CD4-positive, alpha-beta memory T cell (primary cell): Measurements from ENCODE around the gene KDM5A. TPM values are rescaled to one million over a fixed set of nuclear protein-coding genes. Genes with fewer than 3 reads are reported as not detected.

Experiments
- CTCF ChIA-PET: fragments of 350-600 bp; sonication (Branson Sonifier 250); formaldehyde crosslinking; loops from one replicate; lab custom pipeline; 2021; ENCODE audit warnings: inconsistent platforms; ENCODE audit not compliant: partially characterized antibody; lab: Charles Lee
- POLR2A ChIA-PET: fragments of 350-600 bp; sonication (Branson Sonifier 250); formaldehyde crosslinking; loops from one replicate; lab custom pipeline; 2021; ENCODE audit not compliant: partially characterized antibody; lab: Charles Lee
- DNase-seq, 5 donors: peaks; one replicate each; pipeline versions ENCODE4 v3.0.0 to v3.0.0-alpha.2; 2020 to 2022; ENCODE audit warnings: mixed read lengths in 1 of 5
- H3K27ac ChIP-seq: one replicate; pipeline ENCODE4 v1.7.0; 2013; ENCODE audit warnings: low read depth, low read length
- H3K27me3 ChIP-seq: 2 replicates; pipeline ENCODE4 v1.7.0; 2013; ENCODE audit warnings: mild to moderate bottlenecking, low read length, moderate library complexity; ENCODE audit not compliant: insufficient read depth
- H3K36me3 ChIP-seq: 2 replicates; pipeline ENCODE4 v1.7.0; 2013; ENCODE audit warnings: mild to moderate bottlenecking, low read length, moderate library complexity; ENCODE audit not compliant: insufficient read depth
- H3K4me1 ChIP-seq: 2 replicates; pipeline ENCODE4 v1.7.0; 2013; ENCODE audit warnings: mild to moderate bottlenecking, low read length, moderate library complexity; ENCODE audit not compliant: insufficient read depth
- H3K4me3 ChIP-seq, 2 donors: one replicate each; pipeline ENCODE4 v1.7.0; 2013; ENCODE audit warnings: low read length in 2 of 2, mild to moderate bottlenecking in 1 of 2
- H3K9me3 ChIP-seq, 2 donors: one replicate each; pipeline ENCODE4 v1.7.0; 2013; ENCODE audit warnings: low read length in 2 of 2, control low read depth in 1 of 2; ENCODE audit not compliant: control insufficient read depth in 1 of 2
- H3K27ac Mint-ChIP-seq, 7 donors: one replicate each; pipeline ENCODE4 v1.8.0; 2020 to 2021; ENCODE audit warnings: mixed read lengths in 7 of 7, mild to moderate bottlenecking in 6 of 7, inconsistent platforms in 3 of 7, moderate library complexity in 3 of 7
- H3K27me3 Mint-ChIP-seq, 2 donors: one replicate each; pipeline ENCODE4 v1.8.0; 2020 to 2021; ENCODE audit warnings: mixed read lengths in 2 of 2
- H3K36me3 Mint-ChIP-seq, 2 donors: one replicate each; pipeline ENCODE4 v1.8.0; 2020 to 2021; ENCODE audit warnings: mixed read lengths in 2 of 2, inconsistent platforms in 1 of 2, mild to moderate bottlenecking in 1 of 2
- H3K4me1 Mint-ChIP-seq, 4 donors: one replicate each; pipeline ENCODE4 v1.8.0; 2020 to 2021; ENCODE audit warnings: mixed read lengths in 4 of 4, mild to moderate bottlenecking in 1 of 4
- H3K4me3 Mint-ChIP-seq, 8 donors: one replicate each; pipeline ENCODE4 v1.8.0; 2020 to 2021; ENCODE audit warnings: mixed read lengths in 8 of 8, mild to moderate bottlenecking in 7 of 8, moderate library complexity in 6 of 8, inconsistent platforms in 3 of 8
- H3K9me3 Mint-ChIP-seq, 8 donors: one replicate each; pipeline ENCODE4 v1.8.0; 2020 to 2021; ENCODE audit warnings: mixed read lengths in 8 of 8, mild to moderate bottlenecking in 5 of 8, inconsistent platforms in 3 of 8, moderate library complexity in 1 of 8
- intact Hi-C: fragments of 100-400 bp; cut with micrococcal nuclease; formaldehyde crosslinking; loops from one replicate; pipeline ENCODE4 v1.15.1; 2023
- polyA plus RNA-seq, 2 donors: library from polyadenylated mRNA; unstranded; fragments of 300-500 nt; fragmentation: Illumina TruSeq; gene quantifications; one replicate each; pipeline ENCODE4 v1.2.3, GENCODE V29; 2021
- total RNA-seq, 2 experiments: library from RNA; stranded (reverse); gene quantifications; one replicate each; pipeline ENCODE4 v1.2.3, GENCODE V29; 2021

The KDM5A gene
- total and polyA plus RNA-seq, 4 experiments from 2014 or later = 40.7 to 134 (median 98.0) TPM

DNA sequence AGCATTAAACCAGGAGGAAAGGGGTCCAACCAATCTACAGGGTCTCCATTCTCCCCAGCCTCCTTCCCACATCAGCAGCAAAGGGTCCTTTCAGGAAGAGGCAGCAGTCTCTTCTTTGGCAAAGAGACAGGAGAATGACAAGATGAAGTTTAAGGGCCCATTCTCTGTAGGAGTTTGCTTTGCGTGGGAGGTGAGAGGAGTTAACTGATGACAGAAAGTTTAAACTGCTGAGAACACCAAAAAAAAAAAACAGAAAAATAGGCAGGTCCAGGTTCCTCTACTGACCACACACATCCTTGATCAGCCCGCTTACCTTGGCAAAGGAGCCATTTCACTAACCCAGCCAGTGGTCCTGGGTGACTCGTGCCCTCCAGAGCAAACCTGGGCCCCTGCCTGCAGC is 132.2 kb downstream of the KDM5A start:
- Mint-ChIP-seq H3K4me1 (no peaks in the 10 kb centered on the region), H3K4me3 (no peak overlapping the region), H3K9me3 (peaks cover 0 to 6% (median 0%) of the 10 kb centered on the region in 8 donors), H3K36me3 (no peaks in the 10 kb centered on the region), H3K27ac (no peak overlapping the region), H3K27me3 (peaks cover 15 to 48% of the 10 kb centered on the region in 2 donors)
- Histone ChIP-seq H3K4me3 (no peak overlapping the region), H3K4me1 (no peaks in the 10 kb centered on the region), H3K9me3 (no peaks in the 10 kb centered on the region), H3K36me3 (no peaks in the 10 kb centered on the region), H3K27ac (no peak overlapping the region), H3K27me3 (no peaks in the 10 kb centered on the region)
- POLR2A ChIA-PET = no interaction called here
- DNase-seq = no peak
- CTCF ChIA-PET = no interaction called here
- intact Hi-C loops = no loop called here

- no peak overlapping the region for H3K27ac ChIP-seq
- no peak for DNase-seq
- H3K27me3 ChIP-seq = no peaks in the 10 kb centered on the region
- Mint-ChIP-seq H3K4me1 (no peaks in the 10 kb centered on the region), H3K27ac (no peak overlapping the region), H3K4me3 (no peak overlapping the region), H3K36me3 (no peaks in the 10 kb centered on the region), H3K9me3 (peaks cover 0 to 6% (median 0%) of the 10 kb centered on the region in 8 donors), H3K27me3 (peaks cover 15 to 48% of the 10 kb centered on the region in 2 donors)
- no peaks in the 10 kb centered on the region for H3K36me3 ChIP-seq
- ChIA-PET POLR2A (interaction anchor here (0.9 kb wide), 1 partner anchor 15 kb away, joined by 3 read pairs; no protein-coding TSS in a partner anchor), CTCF (no interaction called here)
- H3K4me3 ChIP-seq = no peak overlapping the region
- H3K9me3 ChIP-seq = no peaks in the 10 kb centered on the region
- intact Hi-C loops = no loop called here
- H3K4me1 ChIP-seq = no peaks in the 10 kb centered on the region
Observed at GRCh38 chr12:256225-256624, 132.9 kb downstream of the KDM5A start.

DNA sequence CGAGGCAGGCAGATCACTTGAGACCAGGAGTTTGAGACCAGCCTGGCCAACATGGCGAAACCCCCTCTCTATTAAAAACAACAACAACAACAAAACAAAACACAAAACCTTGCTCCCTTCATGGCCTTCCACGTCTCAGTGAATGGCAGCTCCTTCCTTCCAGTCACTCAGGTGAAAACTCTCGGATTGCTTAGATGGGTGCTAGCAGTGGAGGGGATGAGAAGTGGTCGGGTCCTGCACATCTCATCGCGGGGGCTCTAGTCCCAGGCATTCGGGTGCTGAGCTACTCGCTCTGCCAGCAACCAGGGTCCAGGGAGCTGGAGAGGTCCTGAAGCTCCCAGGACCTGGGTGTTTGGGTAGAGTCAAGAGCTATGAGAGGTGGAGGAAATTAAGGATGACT is 134.2 kb downstream of the KDM5A start:
- Histone ChIP-seq H3K27ac (no peak overlapping the region), H3K9me3 (no peaks in the 10 kb centered on the region), H3K4me3 (no peak overlapping the region), H3K27me3 (no peaks in the 10 kb centered on the region), H3K4me1 (no peaks in the 10 kb centered on the region), H3K36me3 (no peaks in the 10 kb centered on the region)
- Mint-ChIP-seq H3K4me3 (no peak overlapping the region), H3K27me3 (peaks cover 15 to 44% of the 10 kb centered on the region in 2 donors), H3K36me3 (no peaks in the 10 kb centered on the region), H3K27ac (no peak overlapping the region), H3K4me1 (no peaks in the 10 kb centered on the region), H3K9me3 (peaks cover 0 to 6% (median 0%) of the 10 kb centered on the region in 8 donors)
- CTCF ChIA-PET = no interaction called here
- intact Hi-C loops = no loop called here
- no peak for DNase-seq
- POLR2A ChIA-PET = no interaction called here

GRCh38 chr12:254039-254438 is 135.1 kb downstream of the KDM5A start:
- CTCF ChIA-PET = no interaction called here
- peaks cover 15 to 43% of the 10 kb centered on the region in 2 donors for H3K27me3 Mint-ChIP-seq
- intact Hi-C loops = no loop called here
- no peaks in the 10 kb centered on the region for H3K4me1 ChIP-seq
- H3K36me3 Mint-ChIP-seq = no peaks in the 10 kb centered on the region
- H3K27me3 ChIP-seq = no peaks in the 10 kb centered on the region
- no peak for DNase-seq
- no peak overlapping the region for H3K4me3 Mint-ChIP-seq
- H3K27ac ChIP-seq = no peak overlapping the region
- no peak overlapping the region for H3K4me3 ChIP-seq
- H3K36me3 ChIP-seq = no peaks in the 10 kb centered on the region
- H3K27ac Mint-ChIP-seq = no peak overlapping the region
- H3K4me1 Mint-ChIP-seq = no peaks in the 10 kb centered on the region
- H3K9me3 ChIP-seq = no peaks in the 10 kb centered on the region
- POLR2A ChIA-PET = no interaction called here
- H3K9me3 Mint-ChIP-seq = peaks cover 0 to 6% (median 0%) of the 10 kb centered on the region in 8 donors

GRCh38 chr12:253116-253831 is 135.8 kb downstream of the KDM5A start:
- Mint-ChIP-seq H3K4me1 (no peaks in the 10 kb centered on the region), H3K27me3 (peaks cover 17 to 42% of the 10 kb centered on the region in 2 donors), H3K9me3 (peaks cover 0 to 7% (median 1%) of the 10 kb centered on the region in 8 donors), H3K27ac (no peak overlapping the region), H3K4me3 (no peak overlapping the region), H3K36me3 (no peaks in the 10 kb centered on the region)
- ChIA-PET POLR2A (no interaction called here), CTCF (no interaction called here)
- no peaks in the 10 kb centered on the region for H3K27me3 ChIP-seq
- H3K4me1 ChIP-seq = no peaks in the 10 kb centered on the region
- H3K4me3 ChIP-seq = no peak overlapping the region
- no peak overlapping the region for H3K27ac ChIP-seq
- intact Hi-C loops = no loop called here
- no peaks in the 10 kb centered on the region for H3K9me3 ChIP-seq
- DNase-seq = no peak
- H3K36me3 ChIP-seq = no peaks in the 10 kb centered on the region

- intact Hi-C loops = no loop called here
Observed at GRCh38 chr12:252636-253035, 136.5 kb downstream of the KDM5A start.

GRCh38 chr12:247271-247670 is 141.8 kb downstream of the KDM5A start:
- Histone ChIP-seq H3K27ac (no peak overlapping the region), H3K4me1 (no peaks in the 10 kb centered on the region), H3K36me3 (no peaks in the 10 kb centered on the region), H3K27me3 (no peaks in the 10 kb centered on the region), H3K9me3 (peaks cover 0 to 3% of the 10 kb centered on the region in 2 donors), H3K4me3 (no peak overlapping the region)
- Mint-ChIP-seq H3K4me3 (no peak overlapping the region), H3K27ac (no peak overlapping the region), H3K9me3 (peaks cover 0 to 45% (median 23%) of the 10 kb centered on the region in 8 donors), H3K36me3 (peaks cover 6 to 9% of the 10 kb centered on the region in 2 donors), H3K27me3 (peaks cover 7 to 12% of the 10 kb centered on the region in 2 donors), H3K4me1 (no peaks in the 10 kb centered on the region)
- DNase-seq = no peak
- CTCF ChIA-PET = no interaction called here
- POLR2A ChIA-PET = no interaction called here
- intact Hi-C loops = no loop called here

More at GRCh38 chr12:252636-253035, 136.5 kb downstream of the KDM5A start:
- CTCF ChIA-PET = no interaction called here
- no peak overlapping the region for H3K4me3 ChIP-seq
- no peak overlapping the region for H3K4me3 Mint-ChIP-seq
- no peak overlapping the region for H3K27ac Mint-ChIP-seq
- no peak for DNase-seq
- H3K27me3 ChIP-seq = no peaks in the 10 kb centered on the region
- POLR2A ChIA-PET = no interaction called here
- H3K27me3 Mint-ChIP-seq = peaks cover 16 to 36% of the 10 kb centered on the region in 2 donors
- no peaks in the 10 kb centered on the region for H3K9me3 ChIP-seq
- peaks cover 0 to 13% (median 6%) of the 10 kb centered on the region in 8 donors for H3K9me3 Mint-ChIP-seq
- H3K36me3 Mint-ChIP-seq = no peaks in the 10 kb centered on the region
- H3K4me1 ChIP-seq = no peaks in the 10 kb centered on the region
- no peaks in the 10 kb centered on the region for H3K36me3 ChIP-seq
- H3K4me1 Mint-ChIP-seq = no peaks in the 10 kb centered on the region
- no peak overlapping the region for H3K27ac ChIP-seq
